DND-41 (cell line): ENCODE data around the gene NOC4L.

ENCODE experiments used
- ATAC-seq: fragments of 200-7000 bp; cut with Tn5 transposase; 3 replicates; pipeline ENCODE4 v1.9.1; 2021; ENCODE audit warnings: low read depth; ENCODE audit not compliant: insufficient read depth
- DNase-seq: peaks from one replicate; pipeline ENCODE4 v3.0.0-alpha.2; 2020
- H2AFZ ChIP-seq: 2 replicates; pipeline ENCODE4 v1.6.0; 2012; ENCODE audit warnings: low read depth, low read length
- H3K27ac ChIP-seq: 2 replicates; pipeline ENCODE4 v1.5.1; 2012; ENCODE audit warnings: low read length, inconsistent platforms
- H3K27me3 ChIP-seq: fragments of 200-600 bp; sonication (generic); 2 replicates; pipeline ENCODE4 v1.6.0; 2012; ENCODE audit warnings: low read length, mild to moderate bottlenecking, inconsistent platforms; ENCODE audit not compliant: insufficient read depth, poor library complexity
- H3K36me3 ChIP-seq: 2 replicates; pipeline ENCODE4 v1.5.1; 2012; ENCODE audit warnings: low read length, inconsistent platforms; ENCODE audit not compliant: insufficient read depth
- H3K4me1 ChIP-seq: 2 replicates; pipeline ENCODE4 v1.5.1; 2012; ENCODE audit warnings: mild to moderate bottlenecking, low read length; ENCODE audit not compliant: insufficient read depth
- H3K4me2 ChIP-seq: 2 replicates; pipeline ENCODE4 v1.6.0; 2012; ENCODE audit warnings: mild to moderate bottlenecking, moderate library complexity, low read length, inconsistent platforms; ENCODE audit not compliant: insufficient read depth
- H3K4me3 ChIP-seq, 2 experiments: fragments of 200-600 bp in 1 of 2; shearing (Covaris generic) in 1 of 2; 2 replicates each; pipeline ENCODE4 v1.5.1; 2012 to 2016; ENCODE audit warnings: inconsistent platforms in 2 of 2, low read length in 2 of 2, mild to moderate bottlenecking in 2 of 2, low read depth in 1 of 2, moderate library complexity in 1 of 2
- H3K79me2 ChIP-seq: 2 replicates; pipeline ENCODE4 v1.6.0; 2012; ENCODE audit warnings: low read length, inconsistent platforms; ENCODE audit not compliant: insufficient read depth
- H3K9ac ChIP-seq: 2 replicates; pipeline ENCODE4 v1.6.0; 2012; ENCODE audit warnings: low read depth, mild to moderate bottlenecking, inconsistent platforms, low read length, moderate library complexity
- H3K9me3 ChIP-seq: 2 replicates; pipeline ENCODE4 v1.5.1; 2012; ENCODE audit warnings: low read length, moderate library complexity, mild to moderate bottlenecking, inconsistent platforms; ENCODE audit not compliant: insufficient read depth, severe bottlenecking
- H4K20me1 ChIP-seq: 2 replicates; pipeline ENCODE4 v1.6.0; 2012; ENCODE audit warnings: low read length; ENCODE audit not compliant: insufficient read depth
- CTCF ChIP-seq: IDR thresholded peaks from 2 replicates; pipeline ENCODE4 v1.5.1; 2012; ENCODE audit warnings: borderline replicate concordance, low read length, moderate library complexity, mild to moderate bottlenecking; ENCODE audit not compliant: poor library complexity, severe bottlenecking; ENCODE audit errors: extremely low read depth
- EZH2 ChIP-seq: IDR thresholded peaks from 3 replicates; pipeline ENCODE4 v1.6.1; 2012; ENCODE audit warnings: borderline replicate concordance, low read depth, mild to moderate bottlenecking, moderate library complexity, low read length, inconsistent platforms; ENCODE audit not compliant: severe bottlenecking

NOC4L gene

GRCh38 chr12:132166801-132167591 is 22.7 kb downstream of the NOC4L start:
- Histone ChIP-seq H4K20me1 (peaks cover 11% of the 10 kb centered on the region), H3K4me1 (peaks cover 4% of the 10 kb centered on the region; the same call in 1 of the 2 replicates), H3K4me3 (no peak overlapping the region), H3K27ac (no peak overlapping the region), H2AFZ (no peak overlapping the region), H3K9ac (no peak overlapping the region), H3K36me3 (no peaks in the 10 kb centered on the region), H3K27me3 (peaks cover 8% of the 10 kb centered on the region), H3K79me2 (no peaks in the 10 kb centered on the region), H3K9me3 (no peaks in the 10 kb centered on the region), H3K4me2 (no peak overlapping the region)
- TF ChIP-seq EZH2 (no peak), CTCF (no peak)
- ATAC-seq (no peak), DNase-seq (no peak)

GRCh38 chr12:132167611-132168310 is 23.5 kb downstream of the NOC4L start:
- H3K4me2 ChIP-seq: no peak overlapping the region
- H3K9me3 ChIP-seq: no peaks in the 10 kb centered on the region
- H3K79me2 ChIP-seq: no peaks in the 10 kb centered on the region
- 0 out of 2 replicates have a peak, but pooled peaks cover 4% of the 10 kb centered on the region for H3K4me1 ChIP-seq
- H2AFZ ChIP-seq: no peak overlapping the region
- no peak overlapping the region for H3K9ac ChIP-seq
- peak; percentile 73 for DNase-seq
- no peaks in the 10 kb centered on the region for H3K36me3 ChIP-seq
- peak; percentile 73 for ATAC-seq
- H3K4me3 ChIP-seq: no peak overlapping the region
- no peak overlapping the region for H3K27ac ChIP-seq
- TF ChIP-seq EZH2: no peak
- TF ChIP-seq CTCF: no peak
- peaks cover 7% of the 10 kb centered on the region for H3K27me3 ChIP-seq
- H4K20me1 ChIP-seq: peaks cover 9% of the 10 kb centered on the region; the same call in 1 of the 2 replicates

GRCh38 chr12:132168311-132169031 is 24.2 kb downstream of the NOC4L start:
- H3K9ac ChIP-seq: no peak overlapping the region
- H3K4me1 ChIP-seq: no peaks in the 10 kb centered on the region
- H3K4me3 ChIP-seq: no peak overlapping the region
- no peak for ATAC-seq
- no peaks in the 10 kb centered on the region for H3K9me3 ChIP-seq
- no peak overlapping the region for H2AFZ ChIP-seq
- H3K36me3 ChIP-seq: no peaks in the 10 kb centered on the region
- no peak overlapping the region for H3K27ac ChIP-seq
- H3K27me3 ChIP-seq: no peaks in the 10 kb centered on the region
- no peaks in the 10 kb centered on the region for H3K79me2 ChIP-seq
- H3K4me2 ChIP-seq: no peak overlapping the region
- H4K20me1 ChIP-seq: peaks cover 4% of the 10 kb centered on the region; the same call in 1 of the 2 replicates
- no peak for DNase-seq
- TF ChIP-seq EZH2 (no peak), CTCF (no peak)
